GM19324 (cell line): ENCODE results near the gene PCGF3.
"Not testable (repeated sequence)": the region's sequence is repeated elsewhere in the genome, so short reads cannot be mapped to it uniquely, and the experiment has no call there.

Experiments used
- ATAC-seq: cut with Tn5 transposase; IDR thresholded peaks from one replicate; pipeline ENCODE4 v1.9.1; 2021; ENCODE audit warnings: mild to moderate bottlenecking, moderate library complexity; ENCODE audit not compliant: unreplicated experiment, low FRiP score

Gene PCGF3

DNA sequence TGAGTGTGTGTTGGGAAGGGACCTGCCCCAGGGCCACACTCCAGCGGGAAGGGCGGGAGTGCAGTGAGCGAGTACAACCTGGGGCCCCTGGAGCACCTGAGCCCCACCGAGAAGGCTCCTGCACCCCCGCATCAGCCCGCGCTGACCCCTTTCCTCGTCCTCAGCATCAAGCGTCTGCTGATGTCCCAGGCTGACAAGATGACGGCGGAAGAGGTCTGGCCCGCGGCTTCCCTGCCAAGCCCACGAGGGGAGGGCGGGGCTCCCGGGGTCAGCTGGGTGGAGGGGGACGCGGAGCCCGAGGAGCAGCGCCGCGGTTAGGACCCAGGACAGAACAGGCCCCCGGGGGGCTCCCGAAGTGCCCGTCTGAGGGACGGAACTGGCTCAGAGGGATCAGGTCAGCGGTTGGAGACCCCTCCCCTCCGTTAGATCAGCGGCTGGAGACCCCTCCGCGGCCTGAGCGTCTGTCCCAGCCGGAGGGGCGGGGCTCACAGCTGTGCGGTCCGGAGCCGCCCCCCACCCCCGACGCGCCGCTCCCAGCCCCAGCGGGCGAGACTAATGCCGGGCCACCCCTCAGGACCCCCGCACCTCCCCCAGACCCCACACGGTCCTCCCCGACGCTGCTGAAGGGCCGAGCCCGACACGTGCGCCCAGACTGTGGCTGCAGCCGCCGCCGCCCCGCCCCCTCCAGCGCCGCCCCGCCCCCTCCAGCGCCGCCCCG is 24.5 kb upstream of the PCGF3 start:
- ATAC-seq, result no peak

DNA sequence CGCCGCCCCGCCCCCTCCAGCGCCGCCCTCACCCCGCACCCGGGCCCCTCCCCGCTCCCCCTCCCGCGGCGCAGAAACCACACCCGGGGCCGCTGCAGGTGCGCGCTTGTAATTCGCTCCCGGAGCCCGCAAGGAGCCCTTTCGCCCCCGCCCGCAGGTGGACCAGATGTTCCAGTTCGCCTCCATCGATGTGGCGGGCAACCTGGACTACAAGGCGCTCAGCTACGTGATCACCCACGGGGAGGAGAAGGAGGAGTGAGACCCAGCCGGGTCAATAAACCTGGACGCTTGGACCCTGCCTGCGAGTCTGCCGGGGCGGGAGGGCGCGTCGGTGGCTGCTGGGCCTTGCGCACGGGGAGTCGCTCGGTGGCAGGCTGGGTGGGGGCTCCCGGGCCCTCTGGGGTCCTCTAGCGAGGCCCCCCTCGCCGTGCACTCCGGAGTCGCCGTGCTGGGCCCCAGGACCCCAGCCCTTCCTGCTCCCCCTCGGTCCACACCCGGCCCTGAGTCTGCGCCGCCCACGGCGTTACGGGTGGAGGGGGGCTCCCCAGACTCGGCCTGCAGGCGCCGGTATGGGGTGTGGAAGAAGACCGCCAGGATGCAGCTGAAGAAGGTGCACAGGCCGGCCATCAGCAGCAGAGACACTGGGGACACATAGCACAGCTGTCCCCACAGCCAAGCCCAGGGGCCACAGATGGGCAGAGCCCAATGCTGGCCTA is 23.7 kb upstream of the PCGF3 start:
- ATAC-seq, result no peak

- no peak for ATAC-seq
Measured at GRCh38 chr4:682490-683172, 23.0 kb upstream of the PCGF3 start.

DNA sequence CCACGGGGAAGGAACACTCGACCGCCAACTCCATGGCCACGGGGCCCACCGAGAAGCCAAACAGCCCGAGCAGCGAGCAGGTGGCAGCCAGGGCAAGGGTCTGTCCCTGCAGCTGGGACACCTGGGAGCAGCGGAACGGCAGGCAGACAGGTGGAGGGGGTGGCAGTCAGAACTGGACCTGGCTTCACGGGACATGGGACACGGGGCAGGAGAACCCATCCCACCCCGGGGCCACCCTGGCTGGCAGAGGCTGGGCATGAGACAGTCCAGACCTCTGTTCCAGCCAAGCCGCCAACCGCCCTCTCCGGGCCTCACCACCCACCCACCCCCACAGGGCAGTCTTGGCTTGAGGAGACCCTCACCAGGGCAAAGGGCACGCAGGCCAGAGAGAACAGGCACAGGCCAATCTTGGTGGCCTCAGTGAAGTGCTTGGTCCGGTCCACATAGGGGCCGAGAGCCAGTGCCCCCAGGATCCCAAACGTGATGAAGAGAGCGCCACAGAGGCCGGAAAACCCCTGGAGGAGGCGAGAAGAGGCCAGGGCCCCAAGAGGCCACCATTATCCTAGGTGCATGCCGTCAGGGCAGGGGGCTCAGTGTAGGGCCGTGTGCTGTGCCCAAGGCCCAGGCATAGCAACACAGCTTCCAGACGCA is 22.3 kb upstream of the PCGF3 start:
- no peak for ATAC-seq

- no peak for ATAC-seq
Measured at GRCh38 chr4:683982-684622, 21.5 kb upstream of the PCGF3 start.

DNA sequence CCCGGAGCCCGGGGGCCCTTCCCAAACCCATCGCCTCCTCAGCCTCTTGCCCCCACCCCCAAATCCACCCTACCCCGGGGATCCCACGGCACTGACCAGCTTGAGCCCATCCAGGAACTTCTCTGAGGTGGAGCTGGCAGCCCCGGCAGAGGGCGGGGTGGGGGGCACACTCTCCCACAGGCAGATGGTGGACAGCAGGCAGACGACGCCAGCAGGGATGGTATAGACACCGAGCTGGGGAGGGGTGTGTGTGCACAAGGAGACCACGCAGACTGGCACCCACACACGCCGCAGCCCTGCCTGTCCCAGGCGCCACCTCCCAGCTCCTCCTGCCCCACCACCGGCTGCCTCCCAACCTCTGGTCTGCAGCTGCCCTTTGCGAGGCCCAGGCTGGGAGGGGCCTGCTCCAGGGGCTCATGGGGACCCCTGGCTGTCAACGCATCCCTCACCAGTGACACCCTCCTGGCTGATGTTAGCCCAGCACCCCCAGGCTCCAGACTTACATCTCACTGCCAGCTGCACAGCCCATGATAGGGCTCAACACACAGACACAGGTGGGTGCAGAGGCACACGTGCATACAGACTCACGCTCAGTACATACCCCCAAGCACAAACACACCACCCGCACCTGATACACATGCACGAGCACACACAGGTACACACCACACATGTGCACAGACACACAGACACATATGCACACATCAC is 20.9 kb upstream of the PCGF3 start:
- no peak for ATAC-seq

DNA sequence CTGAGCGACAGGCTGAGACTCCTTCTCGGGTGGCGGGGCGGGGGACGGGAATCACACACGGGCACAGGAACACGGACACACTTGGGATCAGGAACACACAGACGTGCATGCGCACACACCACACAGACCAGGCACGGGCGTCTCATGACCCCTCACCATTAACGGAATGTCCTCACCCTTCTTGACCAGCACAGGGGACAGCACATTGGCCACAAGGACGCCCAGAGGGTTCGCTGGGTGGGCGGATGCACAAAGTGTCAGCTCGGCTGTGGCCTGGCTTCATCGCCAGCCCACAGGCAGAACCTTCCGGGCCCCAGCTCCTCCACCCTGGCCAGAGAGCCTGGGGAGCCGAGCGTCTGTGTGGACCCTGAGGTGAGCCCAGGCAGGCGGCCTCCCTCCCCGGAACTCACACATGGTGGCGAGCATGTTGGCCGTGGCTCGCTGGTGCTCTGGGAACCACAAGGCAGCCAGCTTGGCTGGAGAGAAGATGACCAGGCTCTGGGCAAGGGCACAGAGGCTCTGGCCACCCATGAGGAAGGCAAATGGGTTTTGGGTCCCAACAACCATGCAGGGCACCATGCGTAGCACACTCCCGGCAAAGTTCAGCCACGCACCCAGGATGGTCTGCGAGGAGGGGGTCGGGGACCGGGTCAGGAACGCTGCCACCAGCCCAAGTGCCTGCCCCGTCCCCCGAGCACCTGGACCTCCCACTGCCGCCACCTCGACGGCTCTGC is 19.8 kb upstream of the PCGF3 start:
- ATAC-seq, result no peak

DNA sequence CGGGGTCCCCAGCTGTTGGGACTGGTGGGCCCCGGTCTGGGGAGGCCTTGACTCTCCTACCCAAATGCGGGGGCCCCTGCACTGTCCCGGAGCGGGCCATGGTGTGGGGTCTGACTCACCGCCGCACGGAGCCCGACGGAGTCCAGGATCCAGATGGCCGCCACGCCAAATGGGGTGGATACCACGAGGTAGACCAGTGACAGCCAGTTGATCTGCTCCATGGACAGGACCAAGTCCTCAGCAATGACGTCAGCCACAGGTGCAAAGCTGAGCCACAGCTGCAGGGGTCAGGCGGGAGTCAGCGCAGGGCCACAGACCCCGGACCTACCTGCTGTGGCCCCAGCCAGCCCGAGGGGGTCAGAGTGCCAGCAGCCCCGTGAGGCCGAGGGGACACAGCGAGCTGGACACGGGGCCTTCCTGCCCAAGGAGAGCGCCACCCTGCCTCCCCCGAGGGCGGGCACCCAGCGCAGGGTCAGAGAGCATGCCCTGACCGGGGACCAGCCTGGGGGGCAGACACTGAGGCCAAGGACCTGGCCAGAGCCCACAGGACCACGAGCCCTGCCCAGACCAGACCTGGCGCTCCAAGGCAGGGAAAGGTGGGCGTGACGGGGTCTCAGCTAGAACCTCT is 19.1 kb upstream of the PCGF3 start:
- no peak for ATAC-seq

DNA sequence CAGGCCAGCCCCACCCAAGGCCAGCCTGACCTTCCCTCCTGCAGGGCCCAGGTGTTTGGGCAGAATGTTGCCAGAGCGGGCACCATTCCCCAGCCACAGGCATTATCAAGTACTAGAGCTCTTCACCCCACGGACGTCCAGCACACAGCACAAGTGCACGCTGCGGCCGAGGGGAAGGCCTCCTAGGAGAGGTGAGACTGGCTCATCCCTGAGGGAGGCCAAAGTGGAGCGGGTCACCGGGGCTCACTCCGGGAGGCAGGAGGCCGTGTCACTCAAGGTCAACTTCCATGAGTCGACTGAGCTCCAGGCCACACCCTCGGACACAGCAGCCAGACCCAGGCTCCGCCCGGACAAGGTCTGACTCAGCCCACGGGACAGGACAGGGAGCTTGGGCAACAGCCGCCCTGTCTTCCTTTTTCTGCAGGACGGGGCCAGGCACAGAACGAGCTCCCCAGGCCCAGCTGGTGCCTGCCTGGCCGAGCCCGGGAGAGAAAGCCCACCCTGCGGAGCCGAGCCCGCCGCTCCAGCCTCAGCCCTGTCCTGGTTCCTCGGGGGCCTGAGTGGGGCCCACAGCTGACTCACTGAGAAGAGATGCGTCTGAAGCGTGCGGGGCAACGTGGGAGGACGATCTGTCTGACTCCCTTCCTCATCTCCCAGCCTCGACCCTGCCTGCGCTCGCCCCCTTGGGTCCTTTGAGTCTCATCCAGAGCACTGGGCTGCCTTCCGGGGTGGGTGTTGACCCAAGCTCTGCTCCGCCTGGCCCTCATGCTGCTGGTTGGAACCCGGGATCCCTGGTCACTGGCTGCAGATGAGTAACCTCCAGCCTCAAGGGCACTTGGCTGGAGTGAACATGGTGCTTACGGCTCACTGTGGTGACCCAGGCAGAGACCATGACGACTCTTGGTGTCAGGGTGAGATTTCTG is 18.3 kb upstream of the PCGF3 start:
- no peak for ATAC-seq

DNA sequence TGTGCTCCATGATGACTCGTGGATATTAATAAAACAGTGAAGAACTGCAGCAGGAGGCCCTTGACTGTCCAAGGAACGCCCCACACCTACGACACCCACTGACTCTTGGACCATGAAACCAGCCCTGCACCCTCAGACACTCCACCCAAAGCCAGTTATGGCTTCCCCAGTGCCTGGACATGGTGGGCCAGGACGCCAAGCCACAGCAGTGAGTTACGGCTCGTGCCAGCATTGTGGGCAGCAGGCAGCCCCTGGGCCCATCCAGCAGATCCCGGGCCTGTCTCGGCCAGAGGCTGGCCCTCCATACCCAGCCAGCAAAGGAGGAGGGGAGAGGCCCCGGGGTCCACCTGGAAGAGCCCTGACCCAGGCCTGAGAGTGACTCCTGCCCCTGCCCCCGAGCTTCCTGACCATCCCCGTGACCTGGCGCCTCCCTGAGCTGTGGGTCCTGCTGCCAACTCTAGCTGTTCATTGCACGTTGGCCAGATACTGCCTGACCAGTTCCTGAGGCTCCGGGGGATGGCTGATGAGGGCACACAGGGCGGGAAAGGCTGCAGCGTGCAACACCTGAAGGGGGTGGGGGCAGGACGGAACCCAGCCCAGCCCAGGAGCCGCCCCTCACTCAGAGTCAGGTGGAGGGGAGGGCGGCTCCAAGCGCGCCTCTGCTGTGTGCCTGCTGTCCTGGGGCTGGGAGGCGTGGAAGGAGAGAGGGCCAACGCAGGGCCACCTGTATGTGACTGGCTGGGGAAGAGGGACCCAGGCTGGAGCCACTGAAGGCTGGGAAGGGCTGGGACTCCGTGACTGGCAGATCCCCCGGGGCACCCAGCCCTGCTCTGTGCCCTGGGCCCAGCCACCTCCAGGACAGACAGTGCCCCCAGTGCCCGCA is 17.4 kb upstream of the PCGF3 start:
- no peak for ATAC-seq

GRCh38 chr4:688854-689681 is 16.6 kb upstream of the PCGF3 start, which contains the start of gene SLC49A3:
Gene SLC49A3, minus strand, starts transcription at chr4:689151. Its CDS starts 24 bp downstream, at chr4:689127.
- no peak for ATAC-seq

DNA sequence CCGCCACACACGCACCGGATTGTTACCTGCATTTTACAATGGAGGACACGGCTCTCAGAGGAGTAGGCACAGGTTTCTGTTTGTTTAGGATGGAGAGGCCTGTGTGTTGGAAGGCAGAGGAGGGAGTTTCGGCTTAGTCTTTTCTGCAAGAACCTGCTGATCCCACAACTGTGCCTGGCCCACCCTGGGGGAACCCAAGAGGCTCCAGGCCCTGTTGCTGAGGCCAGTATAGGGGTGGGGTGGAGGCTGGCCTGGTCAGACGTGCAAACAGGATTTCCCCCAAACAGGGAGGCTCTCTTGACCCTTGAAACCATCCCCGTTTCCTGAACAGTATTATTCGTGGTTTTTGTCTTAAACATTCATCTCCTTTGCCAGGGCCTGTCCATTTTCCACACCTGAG is 15.9 kb upstream of the PCGF3 start:
- ATAC-seq, result no peak

DNA sequence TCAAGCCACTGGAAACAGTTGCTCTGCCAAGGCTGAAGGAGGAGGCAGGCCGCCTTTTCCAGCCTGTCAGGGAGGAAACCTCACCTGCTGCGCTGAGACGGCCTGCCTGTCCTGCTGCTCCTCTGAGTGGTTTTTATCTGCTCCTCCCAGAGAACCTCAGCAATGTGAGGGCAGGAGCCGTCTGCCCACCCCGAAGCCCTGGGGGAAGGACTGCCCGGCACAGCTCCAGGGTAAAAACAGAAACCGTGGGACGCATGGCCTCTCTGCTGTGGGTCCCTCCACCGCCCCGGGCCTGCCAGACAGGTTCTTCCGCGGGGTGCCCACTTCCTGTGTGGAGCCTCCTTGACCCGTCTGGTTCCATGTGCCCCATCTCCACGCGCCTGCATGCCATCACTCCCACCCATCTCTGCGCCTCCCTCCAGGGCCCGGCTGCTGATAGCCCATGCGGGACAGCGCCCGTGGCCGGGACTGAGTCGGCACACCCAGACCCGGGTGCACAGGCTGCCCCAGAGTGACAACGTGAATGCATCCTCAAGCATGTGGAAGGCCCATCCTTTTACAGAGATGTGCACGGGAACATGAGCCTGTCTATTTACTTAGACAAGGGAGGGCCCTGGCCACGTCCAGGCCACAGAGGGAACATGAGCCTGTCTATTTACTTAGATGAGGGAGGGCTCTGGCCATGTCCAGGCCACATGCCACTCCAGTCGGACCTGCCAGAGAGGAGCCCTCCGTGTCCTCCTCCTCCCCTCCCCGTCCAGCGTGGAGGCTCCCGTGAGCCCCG is 12.7 kb upstream of the PCGF3 start:
- ATAC-seq, result no peak

GRCh38 chr4:694341-694940 is 11.2 kb upstream of the PCGF3 start:
- ATAC-seq, result not testable (repeated sequence)
